Measurements from ENCODE around the gene C7orf33. TPM values are rescaled to one million over a fixed set of nuclear protein-coding genes. Genes with fewer than 3 reads are reported as not detected.

Gene C7orf33
- total RNA-seq, 1 experiment from 2014 or later = not detected

GRCh38 chr7:148620749-148621359 lies 30.3 kb downstream of the C7orf33 start (continued):
- TF ChIP-seq, protein P1, sequence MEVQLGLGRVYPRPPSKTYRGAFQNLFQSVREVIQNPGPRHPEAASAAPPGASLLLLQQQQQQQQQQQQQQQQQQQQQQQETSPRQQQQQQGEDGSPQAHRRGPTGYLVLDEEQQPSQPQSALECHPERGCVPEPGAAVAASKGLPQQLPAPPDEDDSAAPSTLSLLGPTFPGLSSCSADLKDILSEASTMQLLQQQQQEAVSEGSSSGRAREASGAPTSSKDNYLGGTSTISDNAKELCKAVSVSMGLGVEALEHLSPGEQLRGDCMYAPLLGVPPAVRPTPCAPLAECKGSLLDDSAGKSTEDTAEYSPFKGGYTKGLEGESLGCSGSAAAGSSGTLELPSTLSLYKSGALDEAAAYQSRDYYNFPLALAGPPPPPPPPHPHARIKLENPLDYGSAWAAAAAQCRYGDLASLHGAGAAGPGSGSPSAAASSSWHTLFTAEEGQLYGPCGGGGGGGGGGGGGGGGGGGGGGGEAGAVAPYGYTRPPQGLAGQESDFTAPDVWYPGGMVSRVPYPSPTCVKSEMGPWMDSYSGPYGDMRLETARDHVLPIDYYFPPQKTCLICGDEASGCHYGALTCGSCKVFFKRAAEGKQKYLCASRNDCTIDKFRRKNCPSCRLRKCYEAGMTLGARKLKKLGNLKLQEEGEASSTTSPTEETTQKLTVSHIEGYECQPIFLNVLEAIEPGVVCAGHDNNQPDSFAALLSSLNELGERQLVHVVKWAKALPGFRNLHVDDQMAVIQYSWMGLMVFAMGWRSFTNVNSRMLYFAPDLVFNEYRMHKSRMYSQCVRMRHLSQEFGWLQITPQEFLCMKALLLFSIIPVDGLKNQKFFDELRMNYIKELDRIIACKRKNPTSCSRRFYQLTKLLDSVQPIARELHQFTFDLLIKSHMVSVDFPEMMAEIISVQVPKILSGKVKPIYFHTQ (CRISPR knock-in tag; IDR thresholded peaks at IDR 0.05) = no peak
- TF ChIP-seq, protein P2, sequence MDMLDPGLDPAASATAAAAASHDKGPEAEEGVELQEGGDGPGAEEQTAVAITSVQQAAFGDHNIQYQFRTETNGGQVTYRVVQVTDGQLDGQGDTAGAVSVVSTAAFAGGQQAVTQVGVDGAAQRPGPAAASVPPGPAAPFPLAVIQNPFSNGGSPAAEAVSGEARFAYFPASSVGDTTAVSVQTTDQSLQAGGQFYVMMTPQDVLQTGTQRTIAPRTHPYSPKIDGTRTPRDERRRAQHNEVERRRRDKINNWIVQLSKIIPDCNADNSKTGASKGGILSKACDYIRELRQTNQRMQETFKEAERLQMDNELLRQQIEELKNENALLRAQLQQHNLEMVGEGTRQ (CRISPR knock-in tag; IDR thresholded peaks at IDR 0.05) = no peak
- no peak for TF ChIP-seq ZNF219 (CRISPR knock-in tag; IDR thresholded peaks at IDR 0.05; ENCODE audit: borderline replicate concordance)

GRCh38 chr7:148621563-148621962 lies 31.0 kb downstream of the C7orf33 start:
- Mint-ChIP-seq H3K36me3 (peaks cover 10% of the 10 kb centered on the region), H3K4me1 (peaks cover 40% of the 10 kb centered on the region), H3K27me3 (ENCODE audit: low read depth) (peaks cover 3% of the 10 kb centered on the region; the same call in 1 of the 2 replicates), H3K27ac (no peak overlapping the region), H3K4me3 (no peak overlapping the region), H3K9me3 (peaks cover 17% of the 10 kb centered on the region)
- CTCF ChIA-PET = interaction anchor here (1.6 kb wide), 1 partner anchor 10 kb away, joined by 7 read pairs; no protein-coding TSS in a partner anchor
- ATAC-seq (no peak), DNase-seq (ENCODE audit: low spot score) (no peak)
- TF ChIP-seq CDX4 (CRISPR knock-in tag; IDR thresholded peaks at IDR 0.05; ENCODE audit: borderline replicate concordance) (no peak), MYBL2 (CRISPR knock-in tag; IDR thresholded peaks at IDR 0.05) (no peak), KAT7 (CRISPR knock-in tag; IDR thresholded peaks at IDR 0.05; ENCODE audit: borderline replicate concordance) (no peak), GABPB1 (CRISPR knock-in tag; IDR thresholded peaks at IDR 0.05) (no peak)
- TF ChIP-seq, protein P3, sequence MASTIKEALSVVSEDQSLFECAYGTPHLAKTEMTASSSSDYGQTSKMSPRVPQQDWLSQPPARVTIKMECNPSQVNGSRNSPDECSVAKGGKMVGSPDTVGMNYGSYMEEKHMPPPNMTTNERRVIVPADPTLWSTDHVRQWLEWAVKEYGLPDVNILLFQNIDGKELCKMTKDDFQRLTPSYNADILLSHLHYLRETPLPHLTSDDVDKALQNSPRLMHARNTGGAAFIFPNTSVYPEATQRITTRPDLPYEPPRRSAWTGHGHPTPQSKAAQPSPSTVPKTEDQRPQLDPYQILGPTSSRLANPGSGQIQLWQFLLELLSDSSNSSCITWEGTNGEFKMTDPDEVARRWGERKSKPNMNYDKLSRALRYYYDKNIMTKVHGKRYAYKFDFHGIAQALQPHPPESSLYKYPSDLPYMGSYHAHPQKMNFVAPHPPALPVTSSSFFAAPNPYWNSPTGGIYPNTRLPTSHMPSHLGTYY (CRISPR knock-in tag; IDR thresholded peaks at IDR 0.05) = no peak
- POLR2A ChIA-PET = no interaction called here

DNA sequence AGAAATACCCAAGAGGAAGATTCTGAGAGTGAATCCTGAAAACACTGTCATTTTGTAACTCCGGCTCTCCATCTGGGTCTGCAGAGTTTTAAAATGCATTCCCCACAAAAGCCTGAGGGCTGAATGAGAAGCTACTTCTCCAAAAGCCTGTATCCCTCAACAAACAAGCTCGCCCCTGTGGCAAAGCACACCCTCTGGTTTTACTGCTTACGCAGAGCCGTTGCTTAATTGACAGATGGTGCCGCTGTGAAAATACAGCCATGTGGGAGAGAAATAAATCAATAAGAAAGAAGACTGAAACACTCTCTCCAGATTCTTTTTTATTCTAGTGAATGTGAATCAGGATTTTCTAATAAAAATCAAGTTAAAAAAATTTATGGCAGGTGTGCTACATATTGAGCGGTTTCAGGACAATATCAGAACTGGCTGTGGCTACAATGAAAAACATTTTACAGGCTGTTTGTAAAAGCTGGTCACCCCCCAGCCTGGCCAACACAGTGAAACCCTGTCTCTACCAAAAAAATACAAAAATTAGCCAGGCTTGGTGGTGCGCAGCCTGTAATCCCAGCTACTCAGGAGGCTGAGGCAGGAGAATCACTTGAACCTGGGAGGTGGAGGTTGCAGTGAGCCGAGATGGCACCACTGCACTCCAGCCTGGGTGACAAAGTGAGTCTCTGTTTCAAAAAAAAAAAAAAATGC lies 32.5 kb downstream of the C7orf33 start:
- ChIA-PET POLR2A (interaction anchor here (0.6 to 1.2 kb wide), 3 partner anchors 9 to 565 kb away, joined by 3 to 5 read pairs (median 3); no protein-coding TSS in a partner anchor), CTCF (interaction anchor here (1.1 to 2.0 kb wide), 2 partner anchors 11 to 14 kb away, joined by 3 to 9 read pairs; no protein-coding TSS in a partner anchor)
- DNase-seq (ENCODE audit: low spot score) = no peak
- peak; percentile 58 for ATAC-seq
- peaks cover 9% of the 10 kb centered on the region for H3K9me3 Mint-ChIP-seq
- no peak overlapping the region for H3K4me3 Mint-ChIP-seq
- H3K27me3 Mint-ChIP-seq (ENCODE audit: low read depth) = no peaks in the 10 kb centered on the region; the same call in 1 of the 2 replicates
- H3K27ac Mint-ChIP-seq = no peak overlapping the region
- peaks cover 6% of the 10 kb centered on the region; the same call in 1 of the 2 replicates for H3K36me3 Mint-ChIP-seq
- peaks cover 40% of the 10 kb centered on the region for H3K4me1 Mint-ChIP-seq
- TF ChIP-seq TEAD4 (CRISPR knock-in tag; IDR thresholded peaks at IDR 0.05) (no peak), E2F1 (CRISPR knock-in tag; IDR thresholded peaks at IDR 0.05) (no peak), PRRX2 (CRISPR knock-in tag; IDR thresholded peaks at IDR 0.05) (no peak), STAT6 (CRISPR knock-in tag; conservative IDR thresholded peaks at IDR 0.05; ENCODE audit: low read depth) (no peak), ZNF416 (CRISPR knock-in tag; IDR thresholded peaks at IDR 0.05) (no peak)
- TF ChIP-seq, protein P4, sequence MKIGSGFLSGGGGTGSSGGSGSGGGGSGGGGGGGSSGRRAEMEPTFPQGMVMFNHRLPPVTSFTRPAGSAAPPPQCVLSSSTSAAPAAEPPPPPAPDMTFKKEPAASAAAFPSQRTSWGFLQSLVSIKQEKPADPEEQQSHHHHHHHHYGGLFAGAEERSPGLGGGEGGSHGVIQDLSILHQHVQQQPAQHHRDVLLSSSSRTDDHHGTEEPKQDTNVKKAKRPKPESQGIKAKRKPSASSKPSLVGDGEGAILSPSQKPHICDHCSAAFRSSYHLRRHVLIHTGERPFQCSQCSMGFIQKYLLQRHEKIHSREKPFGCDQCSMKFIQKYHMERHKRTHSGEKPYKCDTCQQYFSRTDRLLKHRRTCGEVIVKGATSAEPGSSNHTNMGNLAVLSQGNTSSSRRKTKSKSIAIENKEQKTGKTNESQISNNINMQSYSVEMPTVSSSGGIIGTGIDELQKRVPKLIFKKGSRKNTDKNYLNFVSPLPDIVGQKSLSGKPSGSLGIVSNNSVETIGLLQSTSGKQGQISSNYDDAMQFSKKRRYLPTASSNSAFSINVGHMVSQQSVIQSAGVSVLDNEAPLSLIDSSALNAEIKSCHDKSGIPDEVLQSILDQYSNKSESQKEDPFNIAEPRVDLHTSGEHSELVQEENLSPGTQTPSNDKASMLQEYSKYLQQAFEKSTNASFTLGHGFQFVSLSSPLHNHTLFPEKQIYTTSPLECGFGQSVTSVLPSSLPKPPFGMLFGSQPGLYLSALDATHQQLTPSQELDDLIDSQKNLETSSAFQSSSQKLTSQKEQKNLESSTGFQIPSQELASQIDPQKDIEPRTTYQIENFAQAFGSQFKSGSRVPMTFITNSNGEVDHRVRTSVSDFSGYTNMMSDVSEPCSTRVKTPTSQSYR (CRISPR knock-in tag; IDR thresholded peaks at IDR 0.05) = no peak
- TF ChIP-seq, protein P5, sequence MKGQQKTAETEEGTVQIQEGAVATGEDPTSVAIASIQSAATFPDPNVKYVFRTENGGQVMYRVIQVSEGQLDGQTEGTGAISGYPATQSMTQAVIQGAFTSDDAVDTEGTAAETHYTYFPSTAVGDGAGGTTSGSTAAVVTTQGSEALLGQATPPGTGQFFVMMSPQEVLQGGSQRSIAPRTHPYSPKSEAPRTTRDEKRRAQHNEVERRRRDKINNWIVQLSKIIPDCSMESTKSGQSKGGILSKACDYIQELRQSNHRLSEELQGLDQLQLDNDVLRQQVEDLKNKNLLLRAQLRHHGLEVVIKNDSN (CRISPR knock-in tag; IDR thresholded peaks at IDR 0.05) = no peak
